Lower lobe of right lung (tissue), 2 donors: Measurements from ENCODE around the gene UTP4. TPM values are rescaled to one million over a fixed set of nuclear protein-coding genes. Genes with fewer than 3 reads are reported as not detected.

Experiments
- ATAC-seq, 2 donors: fragments of 200-7000 bp; cut with Tn5 transposase; one replicate each; pipeline ENCODE4 v1.9.1; 2020 to 2022; ENCODE audit warnings: mild to moderate bottlenecking in 2 of 2, moderate library complexity in 2 of 2
- DNase-seq: peaks from one replicate; pipeline ENCODE4 v3.0.0-alpha.2; 2020
- H3K27ac ChIP-seq: fragments of 200-600 bp; one replicate; pipeline ENCODE4 v1.8.0; 2022
- H3K27me3 ChIP-seq: fragments of 200-600 bp; one replicate; pipeline ENCODE4 v1.8.0; 2022; ENCODE audit warnings: low read depth
- H3K36me3 ChIP-seq: fragments of 200-600 bp; one replicate; pipeline ENCODE4 v1.8.0; 2022; ENCODE audit warnings: mild to moderate bottlenecking
- H3K4me1 ChIP-seq: fragments of 200-600 bp; one replicate; pipeline ENCODE4 v1.8.0; 2022
- H3K4me3 ChIP-seq: fragments of 200-600 bp; one replicate; pipeline ENCODE4 v1.8.0; 2022; ENCODE audit warnings: mild to moderate bottlenecking
- H3K9me3 ChIP-seq: fragments of 200-600 bp; one replicate; pipeline ENCODE4 v1.8.0; 2022
- intact Hi-C: fragments of 100-400 bp; cut with DNase I; formaldehyde crosslinking; loops from one replicate; pipeline ENCODE4 v1.11.0; 2022
- total RNA-seq: library from RNA; stranded (reverse); fragmentation: NEBNext Ultra II Directional; extraction: Animal tissue kit (Norgen Biotek cat#: 25700); gene quantifications from one replicate; pipeline ENCODE4 v1.2.1, GENCODE V29; 2021
- TF ChIP-seq, protein P1 (sequence below): fragments of 200-600 bp; IDR thresholded peaks from one replicate; pipeline ENCODE4 v1.8.0; 2022; ENCODE audit warnings: antibody characterized with exemption, mild to moderate bottlenecking
- donor health status: DM: no; HTN: yes; CAD: no; lungs with severe emphysema.

UTP4 gene
- total RNA-seq, 1 donor from 2014 or later: 26.4 TPM

DNA sequence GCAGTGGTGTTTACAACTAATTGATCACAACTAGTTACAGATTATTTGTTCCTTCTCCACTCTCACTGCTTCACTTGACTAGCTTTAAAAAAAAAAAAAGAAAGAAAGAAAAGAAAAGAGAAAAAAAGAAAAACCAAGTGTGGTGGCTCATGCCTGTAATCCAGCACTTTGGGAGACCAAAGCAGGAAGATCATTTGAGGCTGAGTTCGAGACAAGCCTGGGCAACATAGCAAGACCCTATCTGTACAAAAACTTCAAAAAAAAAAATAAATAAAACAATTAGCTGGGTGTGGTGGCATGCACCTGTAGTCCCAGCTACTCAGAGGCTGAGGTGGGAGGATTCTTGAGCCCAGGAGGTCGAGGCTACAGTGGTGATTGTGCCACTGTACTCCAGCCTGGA is 58.7 kb downstream of the UTP4 start:
- TF ChIP-seq, protein P1, sequence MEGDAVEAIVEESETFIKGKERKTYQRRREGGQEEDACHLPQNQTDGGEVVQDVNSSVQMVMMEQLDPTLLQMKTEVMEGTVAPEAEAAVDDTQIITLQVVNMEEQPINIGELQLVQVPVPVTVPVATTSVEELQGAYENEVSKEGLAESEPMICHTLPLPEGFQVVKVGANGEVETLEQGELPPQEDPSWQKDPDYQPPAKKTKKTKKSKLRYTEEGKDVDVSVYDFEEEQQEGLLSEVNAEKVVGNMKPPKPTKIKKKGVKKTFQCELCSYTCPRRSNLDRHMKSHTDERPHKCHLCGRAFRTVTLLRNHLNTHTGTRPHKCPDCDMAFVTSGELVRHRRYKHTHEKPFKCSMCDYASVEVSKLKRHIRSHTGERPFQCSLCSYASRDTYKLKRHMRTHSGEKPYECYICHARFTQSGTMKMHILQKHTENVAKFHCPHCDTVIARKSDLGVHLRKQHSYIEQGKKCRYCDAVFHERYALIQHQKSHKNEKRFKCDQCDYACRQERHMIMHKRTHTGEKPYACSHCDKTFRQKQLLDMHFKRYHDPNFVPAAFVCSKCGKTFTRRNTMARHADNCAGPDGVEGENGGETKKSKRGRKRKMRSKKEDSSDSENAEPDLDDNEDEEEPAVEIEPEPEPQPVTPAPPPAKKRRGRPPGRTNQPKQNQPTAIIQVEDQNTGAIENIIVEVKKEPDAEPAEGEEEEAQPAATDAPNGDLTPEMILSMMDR: no peak
- Histone ChIP-seq H3K27me3 (no peaks in the 10 kb centered on the region), H3K27ac (no peak overlapping the region), H3K4me1 (peaks cover 49% of the 10 kb centered on the region), H3K36me3 (no peaks in the 10 kb centered on the region), H3K4me3 (no peak overlapping the region), H3K9me3 (no peaks in the 10 kb centered on the region)
- DNase-seq (no peak), ATAC-seq (no peak)
- intact Hi-C loops: no loop called here

DNA sequence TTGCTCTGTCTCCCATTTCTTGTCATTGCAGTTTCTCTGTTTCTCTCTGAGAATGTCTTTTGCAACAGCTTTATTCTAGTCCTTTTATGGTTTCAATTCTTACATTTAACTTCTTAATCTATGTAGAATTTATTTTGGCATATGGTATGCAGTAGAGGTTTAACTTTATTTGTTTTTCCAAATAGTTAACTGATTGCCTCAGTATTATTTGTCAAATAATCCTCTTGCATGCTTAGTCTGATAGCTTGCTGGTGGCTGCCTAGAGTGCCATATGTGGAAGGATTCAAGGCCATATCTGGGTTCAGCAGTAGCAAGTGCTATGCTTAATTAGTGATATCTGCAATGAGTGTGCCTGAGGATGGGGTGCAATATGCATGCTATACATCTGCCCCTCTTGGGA is 61.4 kb downstream of the UTP4 start:
- intact Hi-C loops: no loop called here
- H3K4me3 ChIP-seq: no peak overlapping the region
- no peak for ATAC-seq
- no peak for DNase-seq
- no peaks in the 10 kb centered on the region for H3K36me3 ChIP-seq
- H3K27me3 ChIP-seq: no peaks in the 10 kb centered on the region
- TF ChIP-seq, protein P1: no peak
- no peak overlapping the region for H3K27ac ChIP-seq
- peaks cover 41% of the 10 kb centered on the region for H3K4me1 ChIP-seq
- no peaks in the 10 kb centered on the region for H3K9me3 ChIP-seq

DNA sequence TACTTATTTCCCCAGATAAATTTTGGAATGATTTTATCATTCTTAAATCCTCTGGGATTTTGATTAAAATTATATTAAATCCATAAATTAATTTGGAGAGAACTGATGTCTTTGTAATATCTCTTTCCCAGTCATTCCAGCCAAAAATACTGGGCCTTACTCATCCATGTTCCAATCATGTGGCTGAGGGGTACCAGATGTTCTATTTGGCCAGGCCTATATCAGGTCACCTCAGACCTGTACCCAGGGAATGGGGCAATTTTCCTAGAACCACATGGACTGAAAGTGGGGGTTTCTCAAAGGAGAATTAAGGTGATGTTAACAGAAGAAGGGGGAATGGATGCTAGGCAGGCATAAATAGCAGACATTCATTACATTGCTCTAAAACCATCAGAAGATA is 62.0 kb downstream of the UTP4 start:
- no peak for ATAC-seq
- no peaks in the 10 kb centered on the region for H3K36me3 ChIP-seq
- H3K4me1 ChIP-seq: peaks cover 35% of the 10 kb centered on the region
- intact Hi-C loops: no loop called here
- H3K4me3 ChIP-seq: no peak overlapping the region
- no peaks in the 10 kb centered on the region for H3K9me3 ChIP-seq
- TF ChIP-seq, protein P1: no peak
- no peak overlapping the region for H3K27ac ChIP-seq
- H3K27me3 ChIP-seq: no peaks in the 10 kb centered on the region
- no peak for DNase-seq

DNA sequence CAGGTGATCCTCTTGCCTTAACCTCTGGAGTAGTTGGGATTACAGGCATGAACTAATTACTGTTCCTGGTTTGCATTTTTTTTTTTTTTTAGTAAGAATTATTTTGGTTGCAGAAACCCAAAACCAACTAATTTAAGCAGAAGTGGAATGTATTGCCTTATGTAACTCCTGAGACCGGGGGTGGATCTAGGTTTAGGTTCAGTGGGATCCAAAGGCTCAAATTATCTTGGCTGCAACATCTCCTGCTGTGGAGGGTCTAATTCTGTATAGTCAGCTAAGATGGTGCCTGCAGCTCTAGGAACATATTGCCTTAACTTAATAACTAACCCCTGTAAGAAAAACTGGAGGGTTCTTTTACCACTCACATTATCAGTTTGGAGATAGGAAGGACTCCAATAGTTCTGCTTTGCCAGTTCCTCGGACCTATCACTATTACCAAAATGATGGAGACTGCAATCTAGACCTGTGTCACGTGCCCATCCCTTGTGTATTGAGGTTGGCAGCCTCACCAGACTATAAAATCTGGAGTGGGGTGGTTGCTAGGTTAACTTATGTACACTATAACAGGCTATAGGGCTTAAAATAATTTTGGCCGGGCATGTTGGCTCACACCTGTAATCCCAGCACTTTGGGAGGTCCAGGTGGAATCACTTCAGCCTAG is 63.0 kb downstream of the UTP4 start:
- ATAC-seq: no peak
- peaks cover 25% of the 10 kb centered on the region for H3K4me1 ChIP-seq
- TF ChIP-seq, protein P1: no peak

DNA sequence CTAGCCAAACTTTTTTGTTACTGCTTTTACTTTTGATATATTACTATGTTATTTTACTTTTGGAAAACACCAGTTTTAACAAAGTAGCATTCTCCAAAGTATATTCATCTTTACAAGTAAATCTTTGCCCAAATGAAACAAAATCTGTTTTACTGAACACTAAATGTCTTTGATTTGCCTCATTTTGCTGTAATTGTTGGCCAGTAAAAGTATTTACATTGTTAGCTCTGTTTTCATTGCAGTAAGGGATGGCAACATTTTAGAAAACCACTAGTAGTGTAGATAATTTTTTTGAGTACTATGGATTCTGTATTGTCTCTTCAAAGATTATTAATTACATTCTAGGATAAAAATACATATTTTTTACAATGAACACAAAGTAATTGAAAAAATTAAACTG is 65.1 kb downstream of the UTP4 start:
- no peaks in the 10 kb centered on the region for H3K27me3 ChIP-seq
- H3K4me3 ChIP-seq: no peak overlapping the region
- ATAC-seq: no peak
- DNase-seq: no peak
- H3K27ac ChIP-seq: no peak overlapping the region
- H3K4me1 ChIP-seq: peaks cover 27% of the 10 kb centered on the region
- TF ChIP-seq, protein P1: no peak
- intact Hi-C loops: no loop called here
- no peaks in the 10 kb centered on the region for H3K36me3 ChIP-seq
- no peaks in the 10 kb centered on the region for H3K9me3 ChIP-seq

More for the DNA sequence above, 63.0 kb downstream of the UTP4 start:
- Histone ChIP-seq H3K4me3 (no peak overlapping the region), H3K36me3 (no peaks in the 10 kb centered on the region), H3K27ac (no peak overlapping the region), H3K27me3 (no peaks in the 10 kb centered on the region), H3K9me3 (no peaks in the 10 kb centered on the region)
- no peak for DNase-seq
- intact Hi-C loops: no loop called here
